ENCODE results near the gene LY6G6F. TPM values are rescaled to one million over a fixed set of nuclear protein-coding genes. Genes with fewer than 3 reads are reported as not detected.

Gene LY6G6F
- total RNA-seq, 1 donor from 2014 or later, result not detected

GRCh38 chr6:31752739-31753319, 46.2 kb downstream of the LY6G6F start:
- ATAC-seq, result no peak
- DNase-seq (ENCODE audit: low spot score), result no peak
- intact Hi-C loops (cut with DNase I), result no loop called here

GRCh38 chr6:31758281-31758680, 51.6 kb downstream of the LY6G6F start:
- no peak for ATAC-seq
- no peak for DNase-seq (ENCODE audit: low spot score)
- intact Hi-C loops (cut with DNase I), result no loop called here

Small RNAs within 50 kb of the gene (microRNA-seq; reads per million reads assigned to microRNA genes)
- 2.5 reads per million for gene MIR4646

Other genes starting within 250 kb of the LY6G6F start
- 2.9 TPM for gene MICB, start 208.7 kb upstream of the LY6G6F start, total RNA-seq
- not detected for gene MCCD1, start 177.9 kb upstream of the LY6G6F start, total RNA-seq
- 258 TPM for gene DDX39B, start 164.9 kb upstream of the LY6G6F start, total RNA-seq
- gene ATP6V1G2, start 160.3 kb upstream of the LY6G6F start, total RNA-seq, result 4.8 TPM
- gene NFKBIL1, start 159.3 kb upstream of the LY6G6F start, total RNA-seq, result 23.0 TPM
- 0.27 TPM for gene LTA, start 134.6 kb upstream of the LY6G6F start, total RNA-seq
- 0.40 TPM for gene TNF, start 131.3 kb upstream of the LY6G6F start, total RNA-seq
- gene LTB, start 124.4 kb upstream of the LY6G6F start, total RNA-seq, result 4.0 TPM
- 17.7 TPM for gene LST1, start 120.6 kb upstream of the LY6G6F start, total RNA-seq
- 1.1 TPM for gene NCR3, start 113.9 kb upstream of the LY6G6F start, total RNA-seq
- 50.6 TPM for gene AIF1, start 91.6 kb upstream of the LY6G6F start, total RNA-seq
- 166 TPM for gene PRRC2A, start 86.2 kb upstream of the LY6G6F start, total RNA-seq
- gene BAG6, start 54.2 kb upstream of the LY6G6F start, total RNA-seq, result 201 TPM
- gene APOM, start 51.0 kb upstream of the LY6G6F start, total RNA-seq, result 0.53 TPM
- 14.5 TPM for gene C6orf47, start 46.1 kb upstream of the LY6G6F start, total RNA-seq
- 16.7 TPM for gene GPANK1, start 41.9 kb upstream of the LY6G6F start, total RNA-seq
- gene CSNK2B, start 40.8 kb upstream of the LY6G6F start, total RNA-seq, result 116 TPM
- gene LY6G5B, start 36.9 kb upstream of the LY6G6F start, total RNA-seq, result 20.4 TPM
- 2.1 TPM for gene LY6G5C, start 25.8 kb upstream of the LY6G6F start, total RNA-seq
- 46.0 TPM for gene ABHD16A, start 3.5 kb upstream of the LY6G6F start, total RNA-seq
- gene LY6G6D, start 8.5 kb downstream of the LY6G6F start, total RNA-seq, result not detected
- 0.71 TPM for gene LY6G6C, start 14.9 kb downstream of the LY6G6F start, total RNA-seq
- gene MPIG6B, start 16.5 kb downstream of the LY6G6F start, total RNA-seq, result 0.62 TPM
- gene DDAH2, start 22.4 kb downstream of the LY6G6F start, total RNA-seq, result 124 TPM
- gene CLIC1, start 29.7 kb downstream of the LY6G6F start, total RNA-seq, result 239 TPM
- 21.2 TPM for gene MSH5, start 33.1 kb downstream of the LY6G6F start, total RNA-seq
- 4.9 TPM for gene SAPCD1, start 55.8 kb downstream of the LY6G6F start, total RNA-seq
- 0.94 TPM for gene VWA7, start 70.5 kb downstream of the LY6G6F start, total RNA-seq
- gene VARS1, start 88.9 kb downstream of the LY6G6F start, total RNA-seq, result 42.3 TPM
- gene LSM2, start 100.1 kb downstream of the LY6G6F start, total RNA-seq, result 30.1 TPM
- gene HSPA1L, start 108.4 kb downstream of the LY6G6F start, total RNA-seq, result 2.8 TPM
- gene HSPA1A, start 108.7 kb downstream of the LY6G6F start, total RNA-seq, result 195 TPM
- gene HSPA1B, start 120.9 kb downstream of the LY6G6F start, total RNA-seq, result 181 TPM
- 22.1 TPM for gene NEU1, start 156.0 kb downstream of the LY6G6F start, total RNA-seq
- 2.1 TPM for gene SLC44A4, start 172.1 kb downstream of the LY6G6F start, total RNA-seq
- 49.4 TPM for gene EHMT2, start 190.8 kb downstream of the LY6G6F start, total RNA-seq
- 8.4 TPM for gene ZBTB12, start 195.2 kb downstream of the LY6G6F start, total RNA-seq
- gene C2, start 220.9 kb downstream of the LY6G6F start, total RNA-seq, result 25.0 TPM
- 72.6 TPM for gene CFB, start 239.2 kb downstream of the LY6G6F start, total RNA-seq